Omental fat pad (tissue), 4 donors: ENCODE measurements around the gene P2RX1. TPM values are rescaled to one million over a fixed set of nuclear protein-coding genes. Genes with fewer than 3 reads are reported as not detected.

ENCODE experiments used
- ATAC-seq: fragments of 150-250 bp; one replicate; pipeline ENCODE4 v1.9.1; 2016; ENCODE audit warnings: mild to moderate bottlenecking, moderate library complexity; ENCODE audit not compliant: low FRiP score
- DNase-seq: peaks from one replicate; pipeline ENCODE4 v3.0.0-alpha.2; 2019; ENCODE audit warnings: low spot score
- CTCF ChIP-seq, 3 donors: fragments of 450-650 bp; IDR thresholded peaks; one replicate each; pipeline ENCODE4 v1.5.1; 2016 to 2017; ENCODE audit warnings: antibody characterized with exemption in 3 of 3, mild to moderate bottlenecking in 3 of 3, moderate library complexity in 2 of 3
- total RNA-seq, 4 donors: library from RNA; depleted of rRNA; stranded (reverse); fragments of >200 nt; gene quantifications; one replicate each; pipeline ENCODE4 v1.1.0, GENCODE V29; 2016

P2RX1 gene
- total RNA-seq = 1 to 10 TPM; 1.1 to 4.7 (median 2.7) TPM

DNA sequence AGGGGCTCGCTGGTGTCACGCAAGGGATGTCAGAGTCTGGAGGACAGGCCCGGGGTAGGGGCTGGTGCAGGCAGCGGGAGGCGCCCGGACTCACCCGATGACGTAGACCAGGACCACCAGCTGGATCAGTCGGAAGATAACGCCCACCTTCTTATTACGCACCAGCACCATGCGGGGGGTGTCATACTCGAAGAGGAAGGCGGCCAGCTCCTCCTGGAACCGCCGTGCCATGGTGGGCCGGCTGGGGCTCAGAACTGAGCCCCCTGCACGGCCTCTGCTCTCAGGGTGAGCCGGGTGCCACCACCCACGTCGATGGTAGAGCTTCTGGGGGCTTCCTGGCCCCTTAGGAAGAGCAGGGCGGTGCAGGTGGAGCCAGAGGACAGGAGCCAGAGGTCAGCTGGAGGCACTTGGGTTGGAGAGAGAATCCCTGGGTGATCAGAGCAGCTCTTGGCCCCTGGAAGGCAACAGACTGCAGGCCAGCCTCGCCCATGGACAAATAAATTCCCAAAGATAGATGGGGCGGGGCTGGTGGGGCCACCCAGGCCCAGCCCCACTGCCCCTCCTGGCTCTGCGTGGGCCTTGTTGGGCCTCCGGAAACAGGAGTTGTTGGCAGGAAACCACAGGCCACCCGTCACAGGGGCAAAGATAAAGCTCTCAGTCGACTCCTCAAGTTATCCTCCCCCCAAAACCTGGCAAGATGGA, at the start of gene P2RX1:
P2RX1 (minus strand) TSS at position 471 of the 702 bp plus-strand sequence; CDS start at position 231, 240 bp downstream.
- no peak for TF ChIP-seq CTCF (IDR thresholded peaks at IDR 0.05)
- ATAC-seq = no peak
- DNase-seq = no peak

- peak; percentile 7 for ATAC-seq
- no peak for TF ChIP-seq CTCF (IDR thresholded peaks at IDR 0.05)
- DNase-seq = no peak
These were observed 49.0 kb upstream of the P2RX1 start for GRCh38 chr17:3965118-3965800.

GRCh38 chr17:3964203-3965117, 48.2 kb upstream of the P2RX1 start, which contains the start of gene ATP2A3:
ATP2A3 (minus strand) TSS chr17:3964437; CDS start chr17:3964291, 146 bp downstream.
- DNase-seq = no peak
- no peak for TF ChIP-seq CTCF (IDR thresholded peaks at IDR 0.05)
- peak; percentile 24 for ATAC-seq

DNA sequence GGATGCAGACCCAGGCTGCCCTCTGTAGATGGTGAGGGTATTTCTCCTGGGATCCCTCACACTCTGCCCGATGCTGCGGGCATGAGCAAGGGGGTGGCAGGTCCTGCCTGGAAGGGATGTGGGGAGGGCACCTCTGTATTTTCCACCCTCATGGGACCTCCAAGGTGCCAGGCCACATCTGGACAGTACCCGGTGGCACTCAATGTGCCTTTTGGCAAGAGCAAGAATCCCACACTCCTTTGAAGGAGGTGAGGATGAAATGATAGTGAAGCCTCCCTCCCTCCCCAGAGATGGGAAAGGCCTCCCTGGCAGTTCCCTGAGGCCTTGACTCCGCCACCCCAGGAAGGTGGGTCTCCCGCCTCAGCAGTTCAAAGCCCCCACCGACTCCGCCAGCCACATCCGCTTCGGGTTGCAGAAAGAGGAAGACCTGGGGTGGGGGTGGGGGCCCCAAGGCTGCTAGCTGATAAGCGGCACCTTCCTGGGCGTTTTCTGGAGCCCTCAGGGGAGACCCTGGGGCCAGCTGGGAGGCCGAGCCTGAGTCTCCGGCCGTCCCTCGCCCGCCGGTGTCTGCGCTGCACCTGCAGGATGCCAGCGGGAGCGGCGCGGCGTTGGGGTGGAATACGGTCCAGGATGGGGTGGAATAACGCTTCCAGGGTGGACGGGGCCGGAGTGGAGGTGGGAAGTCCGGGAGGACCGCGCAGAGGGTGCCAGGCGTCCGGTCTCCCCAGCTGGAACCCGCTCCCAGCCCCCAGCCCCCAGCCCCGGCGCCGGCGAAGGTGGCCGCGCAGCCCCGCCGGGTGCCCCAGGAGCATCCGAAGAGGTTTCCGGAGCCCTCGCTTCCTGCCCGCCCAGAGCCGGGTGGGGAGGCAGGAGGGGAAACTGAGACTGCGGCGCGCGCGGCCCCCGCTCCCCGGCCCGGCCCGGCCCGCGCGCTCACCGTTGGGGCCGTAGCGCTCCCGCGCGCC, 47.3 kb upstream of the P2RX1 start:
- TF ChIP-seq CTCF (IDR thresholded peaks at IDR 0.05) = no peak
- DNase-seq (no peak), ATAC-seq (no peak)

DNA sequence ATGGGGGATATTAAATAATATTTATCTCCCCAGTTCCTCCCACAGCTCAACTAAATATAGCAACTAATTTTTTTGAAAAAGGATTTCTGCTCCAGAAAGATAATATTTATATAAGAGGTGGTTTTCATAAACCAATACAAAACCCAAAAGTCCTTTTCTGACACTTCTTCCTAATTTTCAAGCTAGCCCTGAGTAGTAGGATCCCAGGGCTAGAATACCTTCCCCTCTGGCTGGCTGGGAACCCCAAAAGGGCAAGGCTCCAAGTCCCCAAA, 46.6 kb upstream of the P2RX1 start:
- ATAC-seq (no peak), DNase-seq (no peak)
- TF ChIP-seq CTCF (IDR thresholded peaks at IDR 0.05) = no peak
